ENCODE results near the gene NOC3L.
"Not testable (repeated sequence)": the region's sequence is repeated elsewhere in the genome, so short reads cannot be mapped to it uniquely, and the experiment has no call there.

NOC3L gene

GRCh38 chr10:94362360-94363250, at the start of gene NOC3L:
Gene NOC3L (minus strand): TSS chr10:94362939. CDS start chr10:94362838, 101 bp downstream.
- peak; percentile 84 for DNase-seq

GRCh38 chr10:94412449-94412848, 49.7 kb upstream of the NOC3L start:
- no peak for DNase-seq

- no peak for DNase-seq
Observed at GRCh38 chr10:94411304-94411703, 48.6 kb upstream of the NOC3L start.

DNA sequence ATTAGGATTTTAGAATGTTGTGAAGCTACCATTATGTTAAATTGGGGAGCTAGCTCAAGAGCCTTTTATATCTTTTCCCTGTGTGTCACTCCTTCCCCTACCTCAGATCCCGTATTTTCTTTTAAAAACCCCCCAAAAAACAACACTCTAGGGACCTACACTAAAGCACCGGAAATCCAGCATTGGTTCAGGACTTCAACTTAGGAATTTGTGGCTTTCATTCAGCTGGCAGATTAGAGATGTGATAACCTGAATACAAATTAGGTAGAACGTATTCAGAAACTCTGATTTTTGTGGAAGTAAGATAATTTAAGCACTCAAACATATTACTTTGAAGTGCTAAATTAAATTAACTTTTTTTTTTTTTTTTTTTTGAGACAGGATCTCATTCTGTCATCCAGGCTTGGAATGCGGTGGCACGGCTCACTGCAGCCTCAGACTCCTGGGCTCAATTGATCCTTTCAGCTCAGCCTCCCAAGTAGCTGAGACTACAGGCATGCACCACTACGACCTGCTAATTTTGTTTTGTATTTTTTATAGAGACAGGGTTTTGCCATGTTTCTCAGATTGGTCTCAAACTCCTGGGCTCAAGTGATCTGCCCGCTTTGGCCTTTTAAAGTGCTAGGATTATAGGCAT, 46.4 kb upstream of the NOC3L start:
- no peak for DNase-seq

- DNase-seq: no peak
Observed at GRCh38 chr10:94407668-94408067, 44.9 kb upstream of the NOC3L start.

DNA sequence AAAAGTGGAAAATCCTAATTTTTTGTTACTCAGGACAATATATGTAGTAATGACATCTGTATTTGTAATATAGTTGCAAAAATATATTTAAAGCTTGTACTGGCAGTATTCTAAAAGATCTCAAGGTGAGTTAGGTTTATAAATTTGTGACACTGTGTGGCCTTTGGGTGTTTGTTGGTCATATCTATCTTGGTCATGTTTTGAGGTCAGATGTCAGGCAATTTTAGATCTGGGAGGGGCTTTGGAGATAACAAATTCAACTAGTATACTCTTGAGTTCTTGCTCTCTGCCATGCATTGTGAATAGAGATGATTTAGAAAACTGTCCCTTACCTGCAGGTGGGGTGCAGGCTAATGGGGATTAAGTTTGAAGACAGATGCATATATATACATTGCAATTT, 42.7 kb upstream of the NOC3L start:
- no peak for DNase-seq

DNA sequence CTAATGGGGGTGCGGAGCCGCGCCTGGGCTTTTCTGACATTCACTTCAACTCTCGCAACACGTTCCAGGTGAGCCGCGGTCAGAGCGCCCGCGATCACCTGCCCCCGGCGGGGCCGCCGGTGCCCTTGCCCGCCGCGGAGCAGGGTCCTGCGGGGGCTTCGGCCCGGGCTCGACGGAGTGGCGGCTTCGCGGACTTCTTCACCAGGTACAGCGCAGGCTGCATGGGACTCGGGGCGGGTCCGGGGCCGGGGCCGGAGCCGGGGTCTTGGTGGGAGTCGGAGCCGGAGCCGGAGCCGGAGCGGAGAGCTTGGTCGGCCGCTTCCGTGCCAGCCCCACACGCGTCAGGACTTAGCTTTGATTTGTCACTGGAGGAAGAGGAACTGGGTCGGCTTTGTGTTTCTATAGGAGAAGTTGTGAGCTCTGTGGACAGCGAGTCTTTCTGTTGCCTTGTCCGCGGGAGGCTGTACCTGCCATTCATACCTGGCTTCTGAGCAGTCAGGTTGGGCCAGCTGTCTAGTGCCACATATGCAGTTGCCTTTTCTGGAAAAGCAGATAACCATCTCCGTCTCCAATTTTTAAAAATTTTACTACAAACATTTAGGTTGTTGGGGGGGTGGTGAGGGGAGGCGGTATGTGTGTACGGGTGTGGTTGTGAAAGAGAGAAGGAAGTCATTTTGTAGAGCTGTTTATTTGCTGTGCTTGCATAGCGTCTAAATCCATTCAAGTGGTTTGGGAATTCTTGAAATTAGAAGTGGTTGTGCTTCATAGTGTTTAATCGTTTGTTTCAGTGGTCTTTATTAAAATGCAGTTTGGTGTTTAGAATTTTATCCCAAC, 40.9 kb upstream of the NOC3L start:
- DNase-seq: no peak

GRCh38 chr10:94402843-94403379, 40.2 kb upstream of the NOC3L start:
- no peak for DNase-seq

- peak; percentile 75 for DNase-seq
Observed at GRCh38 chr10:94402204-94402842, 39.6 kb upstream of the NOC3L start, which contains the start of gene TBC1D12. Gene TBC1D12 (plus strand): TSS chr10:94402541. CDS start chr10:94402614, 73 bp downstream.

- DNase-seq: no peak
Observed at GRCh38 chr10:94398762-94399161, 36.0 kb upstream of the NOC3L start.

GRCh38 chr10:94397549-94398370, 35.0 kb upstream of the NOC3L start:
- no peak for DNase-seq

GRCh38 chr10:94392117-94392516, 29.4 kb upstream of the NOC3L start:
- DNase-seq: not testable (repeated sequence)

GRCh38 chr10:94385733-94386132, 23.0 kb upstream of the NOC3L start:
- DNase-seq: not testable (repeated sequence)

DNA sequence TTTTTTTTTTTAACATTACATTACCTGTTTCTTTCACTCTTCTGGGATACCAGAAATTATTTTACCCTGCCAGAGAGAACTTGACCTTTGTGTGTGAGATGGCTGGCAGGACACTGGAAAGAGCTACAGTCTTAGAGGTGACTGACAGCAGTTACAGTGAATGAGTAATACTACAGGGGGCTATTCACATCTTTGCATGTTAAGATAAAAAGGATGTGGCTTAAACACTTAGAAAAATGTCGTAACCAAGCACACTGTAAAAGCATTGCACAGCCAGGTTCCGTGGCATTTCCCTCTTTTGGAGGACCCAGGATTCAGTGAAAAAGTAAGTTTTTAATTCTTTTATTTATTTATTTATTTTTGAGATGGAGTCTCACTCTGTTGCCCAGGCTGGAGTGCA, 20.8 kb upstream of the NOC3L start:
- DNase-seq: no peak

DNA sequence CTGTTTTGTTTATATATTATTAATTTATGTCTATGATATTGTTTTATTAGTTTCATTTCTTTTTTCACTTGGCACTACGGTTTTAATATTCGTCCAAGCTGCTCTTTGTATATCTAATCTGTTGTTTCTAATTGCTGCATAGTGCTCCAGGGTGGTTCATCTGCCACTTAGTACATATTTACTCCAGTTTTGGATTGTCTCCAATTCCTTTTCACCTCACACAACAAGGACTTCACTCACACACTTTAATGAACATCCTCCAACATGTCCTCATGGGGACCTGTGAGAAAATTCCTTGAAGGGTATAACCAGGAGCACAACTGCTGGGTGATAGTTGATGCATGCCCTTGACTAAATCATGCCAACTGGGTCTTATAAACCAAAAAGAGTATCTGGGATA, 14.1 kb upstream of the NOC3L start:
- DNase-seq: no peak

DNA sequence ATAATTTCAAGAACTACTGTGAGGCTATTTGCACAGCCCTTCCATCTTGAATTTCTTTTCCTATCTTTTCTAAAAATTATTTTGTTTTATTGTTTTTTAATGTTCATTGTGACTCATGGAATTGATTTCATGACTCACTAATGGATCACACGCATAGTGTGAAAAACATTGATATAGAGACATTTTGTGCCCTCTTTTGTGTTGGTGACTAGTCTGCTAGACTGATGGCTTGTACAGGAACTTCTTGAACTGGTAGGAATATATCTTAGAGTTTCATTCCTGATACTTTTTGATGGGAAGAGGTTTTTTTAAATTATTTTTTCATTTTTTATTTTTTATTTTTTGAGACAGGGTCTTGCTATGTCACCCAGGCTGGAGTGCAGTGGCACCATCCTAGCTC, 12.6 kb upstream of the NOC3L start:
- no peak for DNase-seq

DNA sequence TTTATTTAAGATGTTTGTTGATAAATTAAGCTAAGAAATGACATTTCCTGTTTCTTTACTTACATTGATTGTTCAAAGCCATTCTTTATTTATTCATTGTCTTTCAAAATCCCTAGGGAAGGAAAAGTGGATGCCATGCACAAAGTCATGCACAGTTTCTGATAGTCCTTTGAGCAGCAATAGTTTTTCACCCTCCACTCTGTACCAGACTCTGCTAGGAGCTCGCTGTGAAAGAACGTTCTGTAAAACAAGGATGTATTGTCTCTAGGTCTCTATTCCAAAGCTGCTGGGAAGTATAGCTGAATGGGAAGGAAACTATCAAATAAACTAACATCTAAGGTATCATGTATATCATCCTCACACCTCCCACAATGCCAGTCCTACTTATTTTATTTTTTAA, 7.8 kb upstream of the NOC3L start:
- DNase-seq: no peak

- DNase-seq: no peak
Observed at GRCh38 chr10:94366382-94366781, 3.6 kb upstream of the NOC3L start.

DNA sequence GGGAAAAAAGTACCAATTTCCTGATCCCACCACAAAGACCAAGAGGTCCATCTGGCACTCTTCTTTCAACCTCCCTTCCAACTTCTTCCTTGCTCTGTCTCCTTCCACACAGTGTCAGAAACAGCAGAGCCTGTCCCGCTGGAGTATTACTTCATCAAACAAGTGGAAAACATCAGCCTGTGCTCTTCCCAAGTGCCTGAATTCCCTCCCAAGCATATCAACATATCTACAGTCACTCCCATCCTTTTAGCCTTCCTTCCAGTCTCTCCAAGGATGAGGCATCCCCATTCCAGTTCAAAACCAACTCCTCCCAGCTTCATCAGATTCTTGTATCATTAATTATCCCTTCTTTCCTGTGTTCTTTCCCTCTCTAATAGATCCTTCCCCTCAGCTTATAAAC, 1.7 kb upstream of the NOC3L start:
- DNase-seq: no peak

GRCh38 chr10:94363251-94363565, 469 bp upstream of the NOC3L start:
- no peak for DNase-seq

DNA sequence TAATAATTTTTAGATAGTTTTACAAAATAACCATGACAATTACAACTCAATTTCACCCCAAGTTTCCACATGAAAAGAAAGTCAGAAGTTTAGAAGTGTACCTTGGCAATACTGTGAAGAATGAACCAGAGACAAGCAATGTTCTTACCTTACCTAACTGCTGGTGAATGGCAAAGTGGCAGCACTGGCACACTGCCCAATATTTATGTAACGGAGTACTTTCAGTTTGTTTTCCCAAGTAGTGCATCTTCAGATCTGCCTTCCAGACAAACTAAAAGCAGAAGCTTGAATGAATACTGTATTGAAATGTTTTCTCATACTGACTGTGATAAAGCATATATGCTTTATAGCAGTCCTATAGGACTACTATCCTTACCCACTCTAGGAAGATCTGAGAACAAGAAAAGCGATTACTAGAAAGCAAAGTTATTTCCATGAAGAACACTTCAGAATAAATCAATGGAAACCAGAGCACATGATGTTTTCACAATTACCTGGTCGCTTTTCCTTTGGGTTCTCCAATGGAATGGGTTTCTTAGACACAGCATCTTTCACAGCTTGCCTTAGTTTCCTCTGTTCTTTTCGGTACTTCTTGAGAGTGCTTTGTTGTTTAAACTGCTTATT, 1.5 kb downstream of the NOC3L start:
- no peak for DNase-seq
